Endothelial cell of umbilical vein (primary cell): ENCODE data around the gene PTPRZ1. TPM values are rescaled to one million over a fixed set of nuclear protein-coding genes. Genes with fewer than 3 reads are reported as not detected.

Experiments used
- BruUV-seq: library from RNA; stranded (reverse); fragments of 400-500 nt; replicated peaks from 2 replicates; lab custom pipeline; 2021; lab: Mats Ljungman, UMichigan
- CTCF ChIA-PET: fragments of 300-600, 350-600 bp; sonication (Branson Sonifier 250); formaldehyde crosslinking; loops from one replicate; lab custom pipeline; 2021; ENCODE audit warnings: antibody characterized with exemption, inconsistent platforms; lab: Charles Lee
- POLR2A ChIA-PET: fragments of 300-600, 350-600 bp; sonication (Branson Sonifier 250); formaldehyde crosslinking; loops from one replicate; lab custom pipeline; 2021; ENCODE audit warnings: antibody characterized with exemption, inconsistent platforms; lab: Charles Lee
- DNase-seq: peaks from one replicate; pipeline ENCODE4 v3.0.0-alpha.2; 2011; ENCODE audit warnings: low read depth, low spot score
- FAIRE-seq: peaks from 2 replicates; lab custom pipeline; 2011; peaks lifted over from hg19 to GRCh38; lab: Jason Lieb, UNC
- H2AFZ ChIP-seq: 2 replicates; pipeline ENCODE4 v1.6.0; 2012; ENCODE audit warnings: low read depth, low read length, control low read depth, inconsistent platforms
- H3K27ac ChIP-seq: 2 replicates; pipeline ENCODE4 v1.5.1; 2011; ENCODE audit warnings: low read depth, mild to moderate bottlenecking, control low read depth, low read length, moderate library complexity; ENCODE audit not compliant: insufficient read depth
- H3K27me3 ChIP-seq, 2 experiments: 2 replicates each; pipeline versions ENCODE4 v1.6.0 to v1.6.1; 2011; ENCODE audit warnings: low read length in 2 of 2, mixed read lengths in 1 of 2; ENCODE audit not compliant: control insufficient read depth in 2 of 2, insufficient read depth in 2 of 2
- H3K36me3 ChIP-seq, 2 experiments: 2 replicates in 1 of 2; 3 replicates in 1 of 2; pipeline ENCODE4 v1.5.1; 2011; ENCODE audit warnings: low read length in 2 of 2, mild to moderate bottlenecking in 1 of 2, moderate library complexity in 1 of 2; ENCODE audit not compliant: control insufficient read depth in 2 of 2, insufficient read depth in 2 of 2; ENCODE audit errors: extremely low read depth in 1 of 2
- H3K4me1 ChIP-seq: 3 replicates; pipeline ENCODE4 v1.5.1; 2011; ENCODE audit warnings: mild to moderate bottlenecking, low read length; ENCODE audit not compliant: control insufficient read depth, insufficient read depth; ENCODE audit errors: extremely low read depth
- H3K4me2 ChIP-seq: 2 replicates; pipeline ENCODE4 v1.6.1; 2011; ENCODE audit warnings: low read length, control low read depth, mixed read lengths; ENCODE audit not compliant: insufficient read depth
- H3K4me3 ChIP-seq, 3 experiments: fragments of 200-600 bp in 1 of 3; sonication (generic), shearing (Covaris generic) in 1 of 3; replicated peaks in 1 of 3; 2 replicates each; pipeline ENCODE4 v1.5.1; 2011 to 2016; ENCODE audit warnings: control low read depth in 3 of 3, low read length in 3 of 3, mild to moderate bottlenecking in 2 of 3, inconsistent platforms in 1 of 3, low read depth in 1 of 3, moderate library complexity in 1 of 3; ENCODE audit not compliant: insufficient read depth in 1 of 3
- H3K79me2 ChIP-seq: 2 replicates; pipeline ENCODE4 v1.6.0; 2012; ENCODE audit warnings: low read length, inconsistent platforms; ENCODE audit not compliant: control insufficient read depth, insufficient read depth
- H3K9ac ChIP-seq: replicated peaks from 2 replicates; pipeline ENCODE3; 2011; ENCODE audit warnings: low read length, control low read depth; ENCODE audit not compliant: insufficient read depth; ENCODE audit errors: extremely low read depth
- H3K9me1 ChIP-seq: replicated peaks from 3 replicates; pipeline ENCODE4 v1.6.0; 2011; ENCODE audit warnings: mild to moderate bottlenecking, low read length; ENCODE audit not compliant: control insufficient read depth, insufficient read depth; ENCODE audit errors: extremely low read depth
- H3K9me3 ChIP-seq: replicated peaks from 2 replicates; pipeline ENCODE4 v1.5.1; 2012; ENCODE audit warnings: low read length, inconsistent platforms; ENCODE audit not compliant: control insufficient read depth, insufficient read depth
- H4K20me1 ChIP-seq: replicated peaks from 2 replicates; pipeline ENCODE3; 2011; ENCODE audit warnings: mild to moderate bottlenecking, low read length; ENCODE audit not compliant: control insufficient read depth, insufficient read depth; ENCODE audit errors: extremely low read depth
- EZH2 ChIP-seq: IDR thresholded peaks from 2 replicates; pipeline ENCODE4 v1.6.1; 2012; ENCODE audit warnings: borderline replicate concordance, low read depth, mild to moderate bottlenecking, moderate library complexity, low read length, inconsistent platforms; ENCODE audit not compliant: severe bottlenecking
- FOS ChIP-seq: IDR thresholded peaks from 2 replicates; pipeline ENCODE4 v1.6.1; 2011; ENCODE audit warnings: mild to moderate bottlenecking, low read length, moderate library complexity, borderline replicate concordance; ENCODE audit not compliant: insufficient read depth
- GATA2 ChIP-seq: IDR thresholded peaks from 2 replicates; pipeline ENCODE4 v1.7.0; 2011; ENCODE audit warnings: low read depth, mild to moderate bottlenecking, moderate library complexity, mixed read lengths, low read length; ENCODE audit not compliant: insufficient read length, insufficient read depth
- JUN ChIP-seq: IDR thresholded peaks from 2 replicates; pipeline ENCODE4 v1.6.1; 2011; ENCODE audit warnings: borderline replicate concordance, low read depth; ENCODE audit not compliant: insufficient read length, insufficient read depth
- MYC ChIP-seq: IDR thresholded peaks from one replicate; pipeline ENCODE4 v1.6.1; 2011; ENCODE audit warnings: mild to moderate bottlenecking, low read depth, low read length
- POLR2A ChIP-seq: IDR thresholded peaks from 2 replicates; pipeline ENCODE4 v1.6.1; 2012; ENCODE audit warnings: low read depth, mild to moderate bottlenecking, control low read depth, low read length
- POLR2AphosphoS5 ChIP-seq: IDR thresholded peaks from 2 replicates; pipeline ENCODE4 v1.6.1; 2012; ENCODE audit warnings: low read depth, mild to moderate bottlenecking, control low read depth, low read length, moderate library complexity; ENCODE audit not compliant: insufficient read depth
- dilution Hi-C: fragments of 300-500 bp; cut with MboI; formaldehyde crosslinking; loops from one replicate; pipeline ENCODE4 v1.15.0; 2019; ENCODE audit warnings: low sequenced_read_pairs; ENCODE audit not compliant: extremely low pct_ligation_motif_present
- intact Hi-C: fragments of 100-400 bp; cut with micrococcal nuclease; formaldehyde crosslinking; loops from one replicate; pipeline ENCODE4 v1.10.0; 2022
- polyA plus RNA-seq, 4 experiments: library from polyadenylated mRNA; depleted of rRNA in 3 of 4; stranded (reverse) in 3 of 4; unstranded in 1 of 4; fragments of >200 nt; gene quantifications; 2 replicates each; pipeline versions ENCODE4 v1.2.1 to v1.2.3, GENCODE V29; 2011 to 2012; ENCODE audit warnings: missing spikeins in 1 of 4
- total RNA-seq: library from RNA; stranded (reverse); gene quantifications from 2 replicates; pipeline ENCODE4 v1.2.3, GENCODE V29; 2021
- TF ChIP-seq, protein P1 (sequence below): IDR thresholded peaks from 2 replicates; pipeline ENCODE4 v1.6.1; 2011; ENCODE audit not compliant: insufficient read depth, insufficient read length
- TF ChIP-seq, protein P2 (sequence below), 2 donors: IDR thresholded peaks; 1 replicate in 1 of 2; 2 replicates in 1 of 2; pipeline ENCODE4 v1.5.1; 2011; ENCODE audit warnings: low read length in 2 of 2, mild to moderate bottlenecking in 2 of 2, moderate library complexity in 2 of 2, control low read depth in 1 of 2, inconsistent platforms in 1 of 2, low read depth in 1 of 2; ENCODE audit not compliant: insufficient read depth in 1 of 2; ENCODE audit errors: extremely low read depth in 1 of 2

Gene PTPRZ1
- total and polyA plus RNA-seq, 2 donors (not counting 3 experiments of a cell fraction or from before 2014, with no cell fraction given): 0.07 TPM; not detected in 1

DNA sequence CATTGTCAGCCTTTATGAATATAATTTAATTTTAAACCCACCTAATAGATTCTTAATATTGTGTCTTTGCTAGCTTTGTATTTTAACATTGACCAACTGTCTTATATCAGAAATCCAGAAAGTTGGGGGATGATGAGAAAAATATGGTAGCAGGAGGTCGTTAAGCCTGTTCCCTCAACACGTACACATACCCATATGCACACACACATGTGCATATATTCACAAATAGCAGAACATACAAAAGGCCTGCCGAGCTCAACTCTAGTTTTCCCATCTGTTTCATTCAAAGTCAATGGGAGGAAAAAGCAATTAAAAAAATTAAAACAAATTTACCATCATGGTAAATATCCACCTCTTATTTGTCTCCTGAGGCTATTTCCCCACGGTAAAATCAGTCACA is 25.9 kb upstream of the PTPRZ1 start:
- dilution Hi-C loops: no loop called here
- H3K4me3 ChIP-seq: no peak overlapping the region
- CTCF ChIA-PET: interaction anchor here (1.2 kb wide), 1 partner anchor 147 kb away, joined by 3 read pairs; no protein-coding TSS in a partner anchor

More for the DNA sequence above, 25.9 kb upstream of the PTPRZ1 start:
- BruUV-seq: no TSS peak
- FAIRE-seq (no peak), DNase-seq (no peak)
- intact Hi-C loops: no loop called here
- H3K27ac ChIP-seq: no peak overlapping the region
- no peaks in the 10 kb centered on the region for H4K20me1 ChIP-seq
- H3K4me2 ChIP-seq: no peak overlapping the region
- POLR2A ChIA-PET: no interaction called here
- no peak overlapping the region for H2AFZ ChIP-seq
- no peaks in the 10 kb centered on the region for H3K36me3 ChIP-seq
- H3K27me3 ChIP-seq: no peaks in the 10 kb centered on the region
- no peaks in the 10 kb centered on the region for H3K4me1 ChIP-seq
- H3K9me3 ChIP-seq: no peaks in the 10 kb centered on the region
- no peak for TF ChIP-seq FOS
- no peak for TF ChIP-seq EZH2
- TF ChIP-seq POLR2AphosphoS5: no peak
- TF ChIP-seq, protein P1, sequence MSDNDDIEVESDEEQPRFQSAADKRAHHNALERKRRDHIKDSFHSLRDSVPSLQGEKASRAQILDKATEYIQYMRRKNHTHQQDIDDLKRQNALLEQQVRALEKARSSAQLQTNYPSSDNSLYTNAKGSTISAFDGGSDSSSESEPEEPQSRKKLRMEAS: no peak
- TF ChIP-seq GATA2: no peak
- no peak for TF ChIP-seq POLR2A
- TF ChIP-seq, protein P2, sequence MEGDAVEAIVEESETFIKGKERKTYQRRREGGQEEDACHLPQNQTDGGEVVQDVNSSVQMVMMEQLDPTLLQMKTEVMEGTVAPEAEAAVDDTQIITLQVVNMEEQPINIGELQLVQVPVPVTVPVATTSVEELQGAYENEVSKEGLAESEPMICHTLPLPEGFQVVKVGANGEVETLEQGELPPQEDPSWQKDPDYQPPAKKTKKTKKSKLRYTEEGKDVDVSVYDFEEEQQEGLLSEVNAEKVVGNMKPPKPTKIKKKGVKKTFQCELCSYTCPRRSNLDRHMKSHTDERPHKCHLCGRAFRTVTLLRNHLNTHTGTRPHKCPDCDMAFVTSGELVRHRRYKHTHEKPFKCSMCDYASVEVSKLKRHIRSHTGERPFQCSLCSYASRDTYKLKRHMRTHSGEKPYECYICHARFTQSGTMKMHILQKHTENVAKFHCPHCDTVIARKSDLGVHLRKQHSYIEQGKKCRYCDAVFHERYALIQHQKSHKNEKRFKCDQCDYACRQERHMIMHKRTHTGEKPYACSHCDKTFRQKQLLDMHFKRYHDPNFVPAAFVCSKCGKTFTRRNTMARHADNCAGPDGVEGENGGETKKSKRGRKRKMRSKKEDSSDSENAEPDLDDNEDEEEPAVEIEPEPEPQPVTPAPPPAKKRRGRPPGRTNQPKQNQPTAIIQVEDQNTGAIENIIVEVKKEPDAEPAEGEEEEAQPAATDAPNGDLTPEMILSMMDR (IDR thresholded peaks at IDR 0.05; ENCODE audit: extremely low read depth in 1 of 2, insufficient read depth in 1 of 2, low read depth in 1 of 2, low read length in 2 of 2): no peak
- no peak for TF ChIP-seq MYC
- no peak for TF ChIP-seq JUN
- H3K79me2 ChIP-seq: no peaks in the 10 kb centered on the region
- H3K9me1 ChIP-seq: no peaks in the 10 kb centered on the region
- no peak overlapping the region for H3K9ac ChIP-seq
